GM12878 (cell line): Measurements from ENCODE around the gene TMEM86B. TPM values are rescaled to one million over a fixed set of nuclear protein-coding genes. Genes with fewer than 3 reads are reported as not detected.

Source experiments
- ATAC-seq: fragments of 200-7000 bp; cut with Tn5 transposase; 3 replicates; pipeline ENCODE4 v1.9.1; 2020; ENCODE audit warnings: mild to moderate bottlenecking, moderate library complexity
- BruUV-seq: library from RNA; stranded (reverse); fragments of 400-500 nt; replicated peaks from 2 replicates; lab custom pipeline; 2021; lab: Mats Ljungman, UMichigan
- CTCF ChIA-PET: fragments of 300-600 bp; sonication (Branson Sonifier 250); formaldehyde crosslinking; extraction: SDS; loops from one replicate; lab custom pipeline; 2021; ENCODE audit warnings: inconsistent platforms; lab: Yijun Ruan, JAX
- POLR2A ChIA-PET: fragments of 350-600 bp; formaldehyde crosslinking; extraction: SDS; loops from one replicate; lab custom pipeline; 2021; ENCODE audit warnings: inconsistent platforms; lab: Charles Lee
- RAD21 ChIA-PET: fragments of 300-600 bp; sonication (Branson Sonifier 250); formaldehyde crosslinking; loops from one replicate; lab custom pipeline; 2023; ENCODE audit warnings: antibody characterized with exemption; ENCODE audit not compliant: unreplicated experiment; lab: Charles Lee
- SMC1A ChIA-PET: fragments of 300-600 bp; sonication (Branson Sonifier 250); formaldehyde crosslinking; loops from one replicate; lab custom pipeline; 2023; ENCODE audit not compliant: unreplicated experiment, uncharacterized antibody; lab: Charles Lee
- DNase-seq: peaks from one replicate; pipeline ENCODE4 v3.0.0-alpha.2; 2011; ENCODE audit warnings: low read depth, low spot score
- FAIRE-seq: peaks from 3 replicates; lab custom pipeline; 2011; peaks lifted over from hg19 to GRCh38; lab: Jason Lieb, UNC
- H2AFZ ChIP-seq: 2 replicates; pipeline ENCODE4 v1.6.0; 2011; ENCODE audit warnings: low read depth, low read length, control low read depth; ENCODE audit not compliant: control insufficient read depth
- H3K27ac ChIP-seq: 2 replicates; pipeline ENCODE4 v1.5.1; 2011; ENCODE audit warnings: control low read depth; ENCODE audit not compliant: control insufficient read depth, insufficient read depth
- H3K27me3 ChIP-seq, 2 experiments: replicated peaks in 1 of 2; 2 replicates each; pipeline versions ENCODE4 v1.6.0 to v1.6.1; 2011; ENCODE audit warnings: low read length in 1 of 2; ENCODE audit not compliant: control insufficient read depth in 2 of 2, insufficient read depth in 2 of 2
- H3K36me3 ChIP-seq, 2 experiments: 2 replicates each; pipeline ENCODE4 v1.5.1; 2011; ENCODE audit warnings: low read length in 1 of 2; ENCODE audit not compliant: control insufficient read depth in 2 of 2, insufficient read depth in 2 of 2
- H3K4me1 ChIP-seq: 2 replicates; pipeline ENCODE4 v1.6.1; 2011; ENCODE audit warnings: mild to moderate bottlenecking, low read length, moderate library complexity, mixed read lengths; ENCODE audit not compliant: control insufficient read depth, insufficient read depth
- H3K4me2 ChIP-seq: 2 replicates; pipeline ENCODE4 v1.6.0; 2011; ENCODE audit warnings: control low read depth; ENCODE audit not compliant: control insufficient read depth, insufficient read depth
- H3K4me3 ChIP-seq: fragments of 200-600 bp; sonication (generic); 2 replicates; pipeline ENCODE4 v1.5.1; 2016
- H3K79me2 ChIP-seq: 2 replicates; pipeline ENCODE4 v1.6.0; 2011; ENCODE audit warnings: low read length; ENCODE audit not compliant: control insufficient read depth, insufficient read depth
- H3K9ac ChIP-seq: 2 replicates; pipeline ENCODE4 v1.8.0; 2011; ENCODE audit warnings: low read length, control low read depth, mixed read lengths; ENCODE audit not compliant: control insufficient read depth, insufficient read depth
- H3K9me3 ChIP-seq: replicated peaks from 3 replicates; pipeline ENCODE4 v1.5.1; 2011; ENCODE audit warnings: mild to moderate bottlenecking, low read length; ENCODE audit not compliant: control insufficient read depth, insufficient read depth
- H4K20me1 ChIP-seq: 2 replicates; pipeline ENCODE4 v1.6.0; 2011; ENCODE audit not compliant: control insufficient read depth, insufficient read depth
- BACH1 ChIP-seq: fragments of 450-650 bp; IDR thresholded peaks from 2 replicates; pipeline ENCODE4 v1.6.1; 2017; ENCODE audit warnings: mild to moderate bottlenecking, borderline replicate concordance
- CBX3 ChIP-seq: fragments of 200-600 bp; sonication (generic); IDR thresholded peaks from 2 replicates; pipeline ENCODE4 v1.6.1; 2016; ENCODE audit warnings: low read depth, borderline replicate concordance
- CUX1 ChIP-seq: IDR thresholded peaks from 2 replicates; pipeline ENCODE4 v1.6.1; 2012; ENCODE audit warnings: improper control_type of control experiment, low read depth, low read length; ENCODE audit not compliant: insufficient replicate concordance
- ELK1 ChIP-seq: IDR thresholded peaks from 2 replicates; pipeline ENCODE4 v1.6.1; 2012; ENCODE audit warnings: low read depth, low read length, improper control_type of control experiment
- GABPA ChIP-seq: IDR thresholded peaks from 2 replicates; pipeline ENCODE4 v1.6.1; 2014; ENCODE audit warnings: antibody characterized with exemption, low read depth, mild to moderate bottlenecking, inconsistent platforms
- KAT2A ChIP-seq: conservative IDR thresholded peaks from 2 replicates; pipeline ENCODE4 v1.6.1; 2011; ENCODE audit warnings: low read depth, low read length; ENCODE audit not compliant: control insufficient read depth
- MEF2B ChIP-seq: fragments of 450-650 bp; IDR thresholded peaks from 2 replicates; pipeline ENCODE4 v1.6.1; 2018; ENCODE audit warnings: mild to moderate bottlenecking, moderate library complexity; ENCODE audit not compliant: partially characterized antibody, poor library complexity, severe bottlenecking
- RCOR1 ChIP-seq: conservative IDR thresholded peaks from 2 replicates; pipeline ENCODE4 v1.6.1; 2012; ENCODE audit warnings: low read depth, low read length, improper control_type of control experiment
- TAF1 ChIP-seq: IDR thresholded peaks from 2 replicates; pipeline ENCODE4 v1.6.1; 2011; ENCODE audit warnings: mild to moderate bottlenecking, low read depth, low read length, borderline replicate concordance
- TARDBP ChIP-seq: IDR thresholded peaks from 2 replicates; pipeline ENCODE4 v1.6.1; 2016; ENCODE audit warnings: borderline replicate concordance
- TCF3 ChIP-seq: IDR thresholded peaks from 2 replicates; pipeline ENCODE4 v1.6.1; 2012; ENCODE audit warnings: low read depth, mild to moderate bottlenecking, low read length, borderline replicate concordance; ENCODE audit not compliant: insufficient read depth
- WRNIP1 ChIP-seq: IDR thresholded peaks from 2 replicates; pipeline ENCODE4 v1.6.1; 2011; ENCODE audit warnings: low read depth, low read length, improper control_type of control experiment, borderline replicate concordance
- YBX1 ChIP-seq: fragments of 450-650 bp; IDR thresholded peaks from 2 replicates; pipeline ENCODE4 v1.6.1; 2016; ENCODE audit warnings: antibody characterized with exemption
- YY1 ChIP-seq: IDR thresholded peaks from 2 replicates; pipeline ENCODE4 v1.6.1; 2011; ENCODE audit warnings: low read depth, mild to moderate bottlenecking, low read length
- ZNF207 ChIP-seq: fragments of 450-650 bp; IDR thresholded peaks from 2 replicates; pipeline ENCODE4 v1.6.1; 2014; ENCODE audit warnings: antibody characterized with exemption, mild to moderate bottlenecking, borderline replicate concordance
- WGBS: methylation state at CpG from one replicate; pipeline ENCODE4 v1.1.6; 2016; ENCODE audit warnings: low lambda C conversion rate; ENCODE audit not compliant: insufficient replicate concordance, insufficient coverage; ENCODE audit errors: missing lambda C conversion rate; 5-methylcytosine and 5-hydroxymethylcytosine counted together
- in situ Hi-C: fragments of 300-500 bp; cut with MboI; formaldehyde crosslinking; loops from 9 replicates; pipeline ENCODE4 v1.14.3; 2018; ENCODE audit warnings: mixed read lengths
- intact Hi-C: fragments of 100-400 bp; cut with micrococcal nuclease; formaldehyde crosslinking; loops from one replicate; pipeline ENCODE4 v1.14.2; 2022; ENCODE audit not compliant: unreplicated experiment
- polyA plus RNA-seq, 11 experiments: library from polyadenylated mRNA; depleted of rRNA in 4 of 11; unstranded in 6 of 11; stranded (reverse) in 5 of 11; fragments of >200 nt; fragmentation: Nextera tagmentation in 4 of 11; fragmentation: Illumina TruSeq in 1 of 11; extraction: Ambion mirVana in 4 of 11; extraction: Trizol in 1 of 11; gene quantifications; 1 replicate in 1 of 11; 2 replicates in 10 of 11; pipeline versions ENCODE4 v1.2.1 to v1.2.3, GENCODE V29; 2011 to 2016; ENCODE audit warnings: inconsistent platforms in 2 of 11, missing spikeins in 2 of 11, low read depth in 1 of 11
- total RNA-seq, 4 experiments: library from RNA; depleted of rRNA in 3 of 4; stranded (reverse); fragments of >200 nt in 3 of 4; fragmentation: Illumina TruSeq in 1 of 4; extraction: Trizol in 1 of 4; gene quantifications; 2 replicates each; pipeline versions ENCODE4 v1.2.1 to v1.2.3, GENCODE V29; 2013 to 2021

TMEM86B gene
- total and polyA plus RNA-seq, 10 of the 15 experiments (the other 5 are each of a cell fraction or from before 2014, with no cell fraction given): 0.26 to 10.6 (median 1.8) TPM

GRCh38 chr19:55232986-55233385, 4.4 kb upstream of the TMEM86B start:
- 88% methylated on average over 5 of the region's 5 CpGs for WGBS
- no peak overlapping the region for H3K4me3 ChIP-seq
- no peak overlapping the region for H2AFZ ChIP-seq
- peaks cover 40 to 49% of the 10 kb centered on the region in 2 experiments for H3K36me3 ChIP-seq
- H3K27me3 ChIP-seq: no peaks in the 10 kb centered on the region
- SMC1A ChIA-PET: no interaction called here
- FAIRE-seq: no peak
- no peaks in the 10 kb centered on the region for H3K4me1 ChIP-seq
- no peaks in the 10 kb centered on the region for H3K9me3 ChIP-seq
- no peak for DNase-seq
- no peak overlapping the region for H3K27ac ChIP-seq
- CTCF ChIA-PET: no interaction called here
- POLR2A ChIA-PET: no interaction called here
- intact Hi-C loops: no loop called here
- TF ChIP-seq MEF2B (no peak), ZNF207 (no peak), TARDBP (no peak), YBX1 (no peak), GABPA (no peak), KAT2A (no peak), YY1 (no peak), ELK1 (no peak), WRNIP1 (no peak), BACH1 (no peak), CBX3 (no peak), RCOR1 (no peak), CUX1 (no peak), TCF3 (no peak), TAF1 (no peak)
- TF ChIP-seq, all 136 proteins: peak for 0
- no peaks in the 10 kb centered on the region for H3K79me2 ChIP-seq
- no peak for ATAC-seq
- H3K4me2 ChIP-seq: no peak overlapping the region
- in situ Hi-C loops: no loop called here
- no peak overlapping the region for H3K9ac ChIP-seq
- RAD21 ChIA-PET: no interaction called here
- no TSS peak for BruUV-seq
- H4K20me1 ChIP-seq: peaks cover 3% of the 10 kb centered on the region; the same call in 1 of the 2 replicates
